Left ventricle myocardium inferior (tissue), 1 donor: ENCODE data around the gene TMEM255B. TPM values are rescaled to one million over a fixed set of nuclear protein-coding genes. Genes with fewer than 3 reads are reported as not detected.
A peak's percentile ranks its signal among the peaks of the same experiment; 100 is the strongest.

Experiments
- DNase-seq: peaks from one replicate; pipeline ENCODE4 v3.0.0-alpha.2; 2020
- H3K27ac ChIP-seq: fragments of 200-600 bp; replicated peaks from 2 replicates; pipeline ENCODE4 v1.8.0; 2021
- H3K27me3 ChIP-seq: fragments of 200-600 bp; 2 replicates; pipeline ENCODE4 v1.8.0; 2021; ENCODE audit warnings: low read depth
- H3K36me3 ChIP-seq: fragments of 200-600 bp; 2 replicates; pipeline ENCODE4 v1.8.0; 2021
- H3K4me1 ChIP-seq: fragments of 200-600 bp; 2 replicates; pipeline ENCODE4 v1.8.0; 2021
- H3K4me3 ChIP-seq: fragments of 200-600 bp; 2 replicates; pipeline ENCODE4 v1.8.0; 2021; ENCODE audit warnings: mild to moderate bottlenecking, moderate library complexity
- H3K9me3 ChIP-seq: fragments of 200-600 bp; replicated peaks from 2 replicates; pipeline ENCODE4 v1.8.0; 2021
- intact Hi-C: fragments of 100-400 bp; cut with micrococcal nuclease; formaldehyde crosslinking; loops from one replicate; pipeline ENCODE4 v1.11.0; 2022
- total RNA-seq: library from RNA; stranded (reverse); fragmentation: NEBNext Ultra II Directional; extraction: Animal tissue kit (Norgen Biotek cat#: 25700); gene quantifications from one replicate; pipeline ENCODE4 v1.2.1, GENCODE V29; 2021
- TF ChIP-seq, protein P1 (sequence below): fragments of 200-600 bp; IDR thresholded peaks from 2 replicates; pipeline ENCODE4 v1.8.0; 2021; ENCODE audit warnings: antibody characterized with exemption, mild to moderate bottlenecking, borderline replicate concordance
- donor health status: DM: no; HTN: yes; CAD: no; lungs with severe emphysema.

TMEM255B gene
- total RNA-seq, 1 donor from 2014 or later, result 7.7 TPM

DNA sequence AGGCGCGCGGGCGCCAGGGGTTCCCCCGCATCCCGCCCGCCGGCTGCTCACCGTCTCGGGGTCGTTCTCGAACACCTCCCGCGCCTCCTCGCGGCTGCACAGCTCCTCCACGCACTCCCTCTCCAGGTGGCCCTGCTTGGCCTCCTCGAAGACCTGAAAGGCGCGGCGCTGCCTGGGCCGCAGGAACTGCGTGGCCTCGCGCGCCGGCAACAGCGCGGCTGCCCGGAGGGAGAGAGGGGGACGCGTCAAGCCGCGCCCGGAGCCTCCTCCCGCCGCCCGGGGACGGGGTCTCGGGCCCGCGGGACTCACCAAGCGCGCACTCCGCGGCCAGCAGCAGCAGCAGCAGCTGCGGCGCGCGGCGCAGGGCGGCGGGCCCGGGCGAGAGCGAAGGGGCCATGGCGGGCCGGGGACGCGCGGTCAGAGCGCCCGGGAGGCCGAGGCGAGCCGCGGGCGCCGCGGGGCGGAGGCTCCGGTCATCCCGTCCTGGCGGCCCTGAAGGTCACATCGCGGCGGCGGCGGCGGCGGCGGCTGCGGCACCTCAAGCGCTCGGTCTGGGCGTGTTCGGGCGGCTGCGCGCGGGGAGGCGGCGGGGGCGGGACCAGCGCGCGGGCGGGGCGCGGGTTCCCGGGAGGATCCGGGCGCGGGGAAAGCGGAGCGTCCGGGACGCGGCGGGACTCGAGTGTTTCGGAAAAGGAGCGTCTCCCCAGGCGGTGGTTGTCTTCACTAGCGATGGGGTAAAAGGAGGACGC, 104.7 kb downstream of the TMEM255B start, which contains the start of gene GAS6:
Gene GAS6, minus strand, starts transcription at position 553 of the 749 bp plus-strand sequence. Its CDS starts 156 bp downstream, at position 397.
- peak; percentile 82 for DNase-seq

DNA sequence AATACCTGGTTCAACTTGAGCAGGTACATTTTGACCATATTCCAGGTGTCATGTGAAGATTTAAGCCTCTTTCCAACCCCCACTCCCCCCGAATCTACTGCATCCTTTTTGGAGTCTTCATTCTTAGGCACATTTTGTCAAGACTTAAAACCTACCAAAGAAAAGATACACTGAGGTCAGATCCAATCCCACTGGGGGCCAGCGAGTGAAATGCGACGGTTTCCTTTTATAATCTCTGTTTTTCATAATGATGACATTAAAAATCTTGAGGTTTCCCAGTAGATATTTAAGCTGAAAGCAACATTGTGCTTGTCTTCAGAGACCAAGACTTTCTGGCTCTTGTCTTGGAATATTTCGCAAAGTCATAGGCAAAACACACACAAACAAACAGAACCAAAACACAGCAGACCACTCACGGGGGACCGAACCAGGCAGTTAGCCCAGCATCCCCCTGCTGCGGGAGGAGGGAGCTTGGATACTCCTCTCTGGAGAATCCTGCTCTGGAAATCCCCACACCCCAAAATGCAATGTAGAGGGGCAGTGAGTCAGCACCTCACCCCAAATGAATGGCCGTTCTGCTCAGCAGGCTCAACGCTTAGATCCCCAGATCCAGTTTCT, 105.4 kb downstream of the TMEM255B start:
- DNase-seq, result no peak
- Histone ChIP-seq H3K9me3 (no peaks in the 10 kb centered on the region), H3K27ac (peak overlapping the region; percentile 99), H3K36me3 (peaks cover 11% of the 10 kb centered on the region), H3K27me3 (no peaks in the 10 kb centered on the region), H3K4me3 (peak overlapping the region; percentile 97), H3K4me1 (peaks cover 58% of the 10 kb centered on the region)
- TF ChIP-seq, protein P1, sequence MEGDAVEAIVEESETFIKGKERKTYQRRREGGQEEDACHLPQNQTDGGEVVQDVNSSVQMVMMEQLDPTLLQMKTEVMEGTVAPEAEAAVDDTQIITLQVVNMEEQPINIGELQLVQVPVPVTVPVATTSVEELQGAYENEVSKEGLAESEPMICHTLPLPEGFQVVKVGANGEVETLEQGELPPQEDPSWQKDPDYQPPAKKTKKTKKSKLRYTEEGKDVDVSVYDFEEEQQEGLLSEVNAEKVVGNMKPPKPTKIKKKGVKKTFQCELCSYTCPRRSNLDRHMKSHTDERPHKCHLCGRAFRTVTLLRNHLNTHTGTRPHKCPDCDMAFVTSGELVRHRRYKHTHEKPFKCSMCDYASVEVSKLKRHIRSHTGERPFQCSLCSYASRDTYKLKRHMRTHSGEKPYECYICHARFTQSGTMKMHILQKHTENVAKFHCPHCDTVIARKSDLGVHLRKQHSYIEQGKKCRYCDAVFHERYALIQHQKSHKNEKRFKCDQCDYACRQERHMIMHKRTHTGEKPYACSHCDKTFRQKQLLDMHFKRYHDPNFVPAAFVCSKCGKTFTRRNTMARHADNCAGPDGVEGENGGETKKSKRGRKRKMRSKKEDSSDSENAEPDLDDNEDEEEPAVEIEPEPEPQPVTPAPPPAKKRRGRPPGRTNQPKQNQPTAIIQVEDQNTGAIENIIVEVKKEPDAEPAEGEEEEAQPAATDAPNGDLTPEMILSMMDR, result no peak
- intact Hi-C loops, result no loop called here

More for the DNA sequence above, 104.7 kb downstream of the TMEM255B start, which contains the start of gene GAS6:
- Histone ChIP-seq H3K27me3 (no peaks in the 10 kb centered on the region), H3K27ac (peak within 1 kb of the TSS; percentile 99), H3K4me1 (peaks cover 58% of the 10 kb centered on the region), H3K4me3 (peak within 1 kb of the TSS; percentile 97), H3K9me3 (no peaks in the 10 kb centered on the region), H3K36me3 (peaks cover 17% of the 10 kb centered on the region)
- intact Hi-C loops, result no loop called here
- TF ChIP-seq, protein P1, result peak; percentile 34

DNA sequence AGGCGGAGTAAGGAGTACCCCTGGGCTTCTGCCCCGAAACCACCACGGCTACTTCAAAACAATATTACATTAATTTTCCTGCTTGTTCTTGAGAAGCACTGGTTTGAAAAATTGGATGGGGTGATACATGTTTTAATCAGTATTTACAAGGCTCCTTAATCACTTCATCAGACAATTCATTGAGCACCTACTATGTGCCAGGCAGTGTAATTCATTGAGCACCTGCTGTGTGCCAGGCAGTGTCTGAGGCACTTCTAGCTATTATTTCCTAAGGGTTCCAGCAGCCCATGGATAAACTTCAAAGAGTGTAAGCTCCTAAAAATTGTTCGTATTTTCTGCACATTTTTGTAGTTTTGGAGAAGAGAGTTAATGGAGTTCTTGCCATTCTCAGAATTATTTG, 106.4 kb downstream of the TMEM255B start:
- H3K4me3 ChIP-seq, result no peak overlapping the region
- peaks cover 9% of the 10 kb centered on the region for H3K36me3 ChIP-seq
- no peak for DNase-seq
- H3K27ac ChIP-seq, result no peak overlapping the region
- peaks cover 47% of the 10 kb centered on the region for H3K4me1 ChIP-seq
- intact Hi-C loops, result no loop called here
- TF ChIP-seq, protein P1, result no peak
- H3K9me3 ChIP-seq, result no peaks in the 10 kb centered on the region
- H3K27me3 ChIP-seq, result no peaks in the 10 kb centered on the region

Other genes with a start within 250 kb of the TMEM255B start
- gene TFDP1, start 174.5 kb upstream of the TMEM255B start, total RNA-seq, result 48.7 TPM
- gene ATP4B, start 101.0 kb upstream of the TMEM255B start, total RNA-seq, result not detected
- gene GRK1, start 92.0 kb upstream of the TMEM255B start, total RNA-seq, result 0.85 TPM
- gene GAS6, start 104.8 kb downstream of the TMEM255B start, total RNA-seq, result 186 TPM
- gene C13orf46, start 214.8 kb downstream of the TMEM255B start, total RNA-seq, result 0.33 TPM